Fibroblast of pulmonary artery (primary cell): ENCODE results near the gene SLC9A9.

ENCODE experiments used
- DNase-seq: peaks from one replicate; pipeline ENCODE4 v3.0.0-alpha.2; 2010; ENCODE audit warnings: low read depth
- H3K4me3 ChIP-seq: replicated peaks from 2 replicates; pipeline ENCODE4 v1.5.1; 2011; ENCODE audit warnings: low read depth, mild to moderate bottlenecking, control low read depth, low read length, moderate library complexity
- CTCF ChIP-seq: IDR thresholded peaks from 2 replicates; pipeline ENCODE4 v1.5.1; 2011; ENCODE audit warnings: mild to moderate bottlenecking, control low read depth, low read length, inconsistent platforms; ENCODE audit errors: missing control alignments

The SLC9A9 gene

GRCh38 chr3:143770391-143770790, 77.9 kb downstream of the SLC9A9 start:
- no peak for DNase-seq
- H3K4me3 ChIP-seq = no peak overlapping the region
- TF ChIP-seq CTCF = no peak

GRCh38 chr3:143769616-143770015, 78.7 kb downstream of the SLC9A9 start:
- no peak overlapping the region for H3K4me3 ChIP-seq
- no peak for TF ChIP-seq CTCF
- peak; percentile 75 for DNase-seq

GRCh38 chr3:143764840-143765239, 83.4 kb downstream of the SLC9A9 start:
- no peak for DNase-seq
- TF ChIP-seq CTCF = no peak
- no peak overlapping the region for H3K4me3 ChIP-seq

- peak; percentile 48 for TF ChIP-seq CTCF
- H3K4me3 ChIP-seq = no peak overlapping the region
- DNase-seq = peak; percentile 45
Observed at GRCh38 chr3:143763564-143764162, 84.6 kb downstream of the SLC9A9 start.

GRCh38 chr3:143757691-143758090, 90.6 kb downstream of the SLC9A9 start:
- no peak overlapping the region for H3K4me3 ChIP-seq
- no peak for TF ChIP-seq CTCF
- no peak for DNase-seq

DNA sequence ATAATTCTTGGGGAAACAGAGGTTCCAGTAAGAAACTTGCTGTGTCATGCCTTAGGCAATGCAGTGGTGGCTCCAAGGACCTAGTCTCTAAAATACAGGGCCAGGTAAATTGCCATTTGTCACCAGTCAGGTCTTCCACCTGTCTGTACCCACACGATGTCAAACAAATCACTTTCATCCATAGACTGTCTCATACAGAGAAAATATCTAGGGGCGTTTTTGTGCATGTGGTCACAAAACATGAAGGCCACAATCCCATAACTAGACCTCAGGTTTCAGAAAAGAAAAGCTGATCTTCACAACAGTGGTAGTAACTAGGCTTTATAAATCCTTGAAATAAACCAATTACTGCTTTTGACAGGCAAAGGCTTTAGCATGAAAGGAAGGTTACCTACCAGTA, 92.3 kb downstream of the SLC9A9 start:
- DNase-seq = no peak
- TF ChIP-seq CTCF = no peak
- H3K4me3 ChIP-seq = no peak overlapping the region

GRCh38 chr3:143754090-143754489, 94.2 kb downstream of the SLC9A9 start:
- DNase-seq = no peak
- no peak overlapping the region for H3K4me3 ChIP-seq
- no peak for TF ChIP-seq CTCF
